ENCODE measurements around the gene SLC37A3. TPM values are rescaled to one million over a fixed set of nuclear protein-coding genes. Genes with fewer than 3 reads are reported as not detected.

The SLC37A3 gene
- total RNA-seq, 1 experiment from 2014 or later, result 52.7 TPM

DNA sequence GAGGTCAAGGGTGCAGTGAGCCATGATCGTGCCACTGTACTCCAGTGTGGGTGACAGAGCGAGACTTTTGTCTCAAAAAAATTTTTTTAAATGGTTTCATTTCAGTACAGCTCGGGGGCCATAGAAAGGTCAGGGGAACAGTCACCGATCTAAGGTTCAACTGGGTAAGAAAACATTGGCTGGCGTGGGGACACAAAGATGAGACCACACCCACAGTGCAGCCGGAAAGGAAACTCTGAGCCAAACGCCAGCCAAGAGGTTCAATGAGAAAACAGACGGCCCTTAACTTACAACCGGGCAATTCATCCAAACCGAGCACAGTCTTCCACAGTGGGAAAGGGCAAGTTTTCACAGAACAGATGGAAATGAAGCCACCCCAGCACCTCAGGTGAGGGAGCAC, 65.1 kb downstream of the SLC37A3 start:
- Mint-ChIP-seq H3K9me3 (no peaks in the 10 kb centered on the region), H3K36me3 (ENCODE audit: insufficient read depth in 1 of 3, low read depth in 3 of 3) (peaks cover 4 to 33% (median 27%) of the 10 kb centered on the region in 3 experiments; a peak in 6 of 7 replicates), H3K4me1 (no peaks in the 10 kb centered on the region), H3K4me3 (no peak overlapping the region), H3K27me3 (ENCODE audit: low read depth) (no peaks in the 10 kb centered on the region), H3K27ac (peak overlapping the region in 2 of 3 experiments; percentile 33 to 40; a peak in 3 of 7 replicates)
- H4K20me1 ChIP-seq (ENCODE audit: control insufficient read depth, insufficient read depth, insufficient read length), result no peaks in the 10 kb centered on the region
- H3K23me2 ChIP-seq (ENCODE audit: insufficient read length, low read depth, low read length, poor library complexity, severe bottlenecking), result no peaks in the 10 kb centered on the region
- no peaks in the 10 kb centered on the region for H3K9me3 ChIP-seq (ENCODE audit: control insufficient read depth, low read depth, low read length)
- H4K91ac ChIP-seq (ENCODE audit: insufficient read length, low read depth, low read length), result no peak overlapping the region
- H2BK15ac ChIP-seq (ENCODE audit: low read depth, low read length), result no peak overlapping the region; the same call in 1 of the 2 replicates
- H3K4me1 ChIP-seq (ENCODE audit: insufficient read depth, low read length), result no peaks in the 10 kb centered on the region
- H2AFZ ChIP-seq (ENCODE audit: low read length), result no peak overlapping the region
- no CpG with 5 or more reads among the region's 10 CpGs for WGBS (ENCODE audit: extremely low coverage, insufficient read length, low lambda C conversion rate)
- H2BK12ac ChIP-seq (ENCODE audit: insufficient read length, low read depth, low read length), result no peak overlapping the region
- no peak overlapping the region for H3T11ph ChIP-seq (ENCODE audit: low read length)
- H3K27me3 ChIP-seq (ENCODE audit: insufficient read depth, low read length), result no peaks in the 10 kb centered on the region
- H2BK20ac ChIP-seq (ENCODE audit: low read depth, low read length, poor library complexity, severe bottlenecking), result no peak overlapping the region
- H3K79me1 ChIP-seq (ENCODE audit: insufficient read depth, low read depth, low read length, poor library complexity, severe bottlenecking), result no peaks in the 10 kb centered on the region
- no peak overlapping the region for H2BK5ac ChIP-seq (ENCODE audit: insufficient read length, low read length)
- no peak overlapping the region for H3K27ac ChIP-seq (ENCODE audit: insufficient read length, low read depth, low read length)
- H4K5ac ChIP-seq (ENCODE audit: insufficient read length, low read depth, low read length), result no peak overlapping the region
- H3K18ac ChIP-seq (ENCODE audit: insufficient read length, low read depth, low read length), result no peak overlapping the region
- TF ChIP-seq, protein P1, sequence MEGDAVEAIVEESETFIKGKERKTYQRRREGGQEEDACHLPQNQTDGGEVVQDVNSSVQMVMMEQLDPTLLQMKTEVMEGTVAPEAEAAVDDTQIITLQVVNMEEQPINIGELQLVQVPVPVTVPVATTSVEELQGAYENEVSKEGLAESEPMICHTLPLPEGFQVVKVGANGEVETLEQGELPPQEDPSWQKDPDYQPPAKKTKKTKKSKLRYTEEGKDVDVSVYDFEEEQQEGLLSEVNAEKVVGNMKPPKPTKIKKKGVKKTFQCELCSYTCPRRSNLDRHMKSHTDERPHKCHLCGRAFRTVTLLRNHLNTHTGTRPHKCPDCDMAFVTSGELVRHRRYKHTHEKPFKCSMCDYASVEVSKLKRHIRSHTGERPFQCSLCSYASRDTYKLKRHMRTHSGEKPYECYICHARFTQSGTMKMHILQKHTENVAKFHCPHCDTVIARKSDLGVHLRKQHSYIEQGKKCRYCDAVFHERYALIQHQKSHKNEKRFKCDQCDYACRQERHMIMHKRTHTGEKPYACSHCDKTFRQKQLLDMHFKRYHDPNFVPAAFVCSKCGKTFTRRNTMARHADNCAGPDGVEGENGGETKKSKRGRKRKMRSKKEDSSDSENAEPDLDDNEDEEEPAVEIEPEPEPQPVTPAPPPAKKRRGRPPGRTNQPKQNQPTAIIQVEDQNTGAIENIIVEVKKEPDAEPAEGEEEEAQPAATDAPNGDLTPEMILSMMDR (conservative IDR thresholded peaks at IDR 0.05), result no peak
- H3K4me2 ChIP-seq (ENCODE audit: insufficient read depth, insufficient read length, low read length), result no peak overlapping the region
- H2AK5ac ChIP-seq (ENCODE audit: insufficient read length, low read length), result no peak overlapping the region
- no peak overlapping the region for H3K4ac ChIP-seq (ENCODE audit: low read depth, low read length)
- H3K79me2 ChIP-seq (ENCODE audit: insufficient read depth, low read length), result no peaks in the 10 kb centered on the region
- H3K14ac ChIP-seq (ENCODE audit: insufficient read depth, low read length), result no peak overlapping the region
- H2BK120ac ChIP-seq (ENCODE audit: low read depth, low read length, poor library complexity, severe bottlenecking), result no peak overlapping the region
- no peak for DNase-seq
- H3K23ac ChIP-seq (ENCODE audit: insufficient read length, low read depth, low read length), result no peak overlapping the region
- no peak overlapping the region for H3K9ac ChIP-seq (ENCODE audit: extremely low read depth, insufficient read length, low read length)
- H3K56ac ChIP-seq (ENCODE audit: insufficient read length, low read depth, low read length), result no peak overlapping the region
- no peak overlapping the region for H4K8ac ChIP-seq (replicated peaks; ENCODE audit: insufficient read length, low read depth, low read length)

Data from H9 (cell line).